HG03469 (cell line): ENCODE measurements around the gene LARP4.
"Not testable (repeated sequence)": the region's sequence is repeated elsewhere in the genome, so short reads cannot be mapped to it uniquely, and the experiment has no call there.

ENCODE experiments used
- ATAC-seq: cut with Tn5 transposase; IDR thresholded peaks from one replicate; pipeline ENCODE4 v1.9.1; 2021; ENCODE audit warnings: mild to moderate bottlenecking, moderate library complexity, moderate number of reproducible peaks; ENCODE audit not compliant: unreplicated experiment

LARP4 gene

GRCh38 chr12:50521781-50522180 is 121.1 kb downstream of the LARP4 start:
- not testable (repeated sequence) for ATAC-seq

GRCh38 chr12:50523772-50524171 is 123.1 kb downstream of the LARP4 start:
- no peak for ATAC-seq

- ATAC-seq = no peak
Observed at GRCh38 chr12:50524621-50525020, 123.9 kb downstream of the LARP4 start.

GRCh38 chr12:50525422-50525821 is 124.7 kb downstream of the LARP4 start:
- ATAC-seq = no peak

GRCh38 chr12:50527359-50527726 is 126.7 kb downstream of the LARP4 start:
- no peak for ATAC-seq

- ATAC-seq = no peak
Observed at GRCh38 chr12:50528800-50529199, 128.1 kb downstream of the LARP4 start.

GRCh38 chr12:50529345-50529744 is 128.7 kb downstream of the LARP4 start:
- no peak for ATAC-seq
